GM18870 (cell line): ENCODE results near the gene KIT.

ENCODE experiments used
- ATAC-seq: cut with Tn5 transposase; IDR thresholded peaks from one replicate; pipeline ENCODE4 v1.9.1; 2021; ENCODE audit warnings: moderate library complexity; ENCODE audit not compliant: unreplicated experiment

The KIT gene

DNA sequence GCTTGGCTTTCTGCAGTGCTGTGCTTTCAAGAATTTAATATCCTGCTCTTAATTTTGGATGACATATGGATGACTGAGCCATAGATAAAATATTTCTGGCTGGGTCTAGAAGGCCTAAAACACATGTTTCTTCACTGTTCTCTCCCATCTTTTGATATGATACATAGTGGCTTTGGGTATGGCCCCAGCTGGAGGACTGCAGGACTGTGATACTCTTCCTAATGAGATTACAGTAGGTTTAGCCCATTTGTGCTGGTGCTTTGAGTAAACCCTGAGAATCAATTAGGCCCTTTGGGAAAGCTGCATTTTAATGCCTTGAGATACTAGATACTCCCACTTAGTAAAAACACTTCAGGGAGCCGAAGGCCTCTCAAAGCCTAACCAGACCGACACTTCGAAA, 38.0 kb downstream of the KIT start:
- no peak for ATAC-seq

DNA sequence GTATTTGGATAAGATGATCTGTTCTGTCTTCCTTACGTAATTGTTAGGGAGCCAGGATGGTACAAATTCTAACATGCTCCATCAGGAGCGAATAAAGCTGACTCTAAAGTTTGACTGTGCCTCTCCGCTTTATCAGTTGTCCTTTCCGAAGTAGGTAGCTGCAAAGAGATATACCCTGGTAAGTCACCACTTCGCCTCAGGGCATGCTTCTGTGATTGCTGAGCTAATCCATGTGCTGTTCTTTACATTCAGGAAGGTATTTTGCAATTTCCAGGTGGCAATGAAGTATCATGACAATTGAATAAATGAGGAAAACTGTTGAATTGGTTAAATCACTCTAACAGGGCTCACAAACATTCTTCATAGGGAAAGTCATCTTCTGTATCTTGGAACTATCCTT, 38.9 kb downstream of the KIT start:
- no peak for ATAC-seq

DNA sequence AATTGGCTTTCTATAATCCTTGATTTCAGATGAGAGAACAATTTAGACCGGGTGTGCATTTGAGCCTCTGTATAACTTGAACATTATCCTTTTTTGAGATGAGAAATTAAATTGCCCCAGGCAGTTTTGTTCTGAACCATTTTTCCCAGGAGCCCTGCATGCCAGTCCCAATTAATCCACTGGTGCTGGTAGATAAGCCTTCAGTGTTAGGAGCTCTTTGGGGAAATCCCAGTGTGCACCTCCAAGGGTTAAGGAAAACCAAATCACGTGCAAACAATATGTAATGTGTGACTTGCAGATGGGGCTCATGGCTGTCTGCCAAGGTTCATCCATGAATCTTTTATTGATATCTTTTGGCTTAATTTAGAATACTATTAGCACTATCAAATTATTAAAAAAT, 43.2 kb downstream of the KIT start:
- no peak for ATAC-seq

DNA sequence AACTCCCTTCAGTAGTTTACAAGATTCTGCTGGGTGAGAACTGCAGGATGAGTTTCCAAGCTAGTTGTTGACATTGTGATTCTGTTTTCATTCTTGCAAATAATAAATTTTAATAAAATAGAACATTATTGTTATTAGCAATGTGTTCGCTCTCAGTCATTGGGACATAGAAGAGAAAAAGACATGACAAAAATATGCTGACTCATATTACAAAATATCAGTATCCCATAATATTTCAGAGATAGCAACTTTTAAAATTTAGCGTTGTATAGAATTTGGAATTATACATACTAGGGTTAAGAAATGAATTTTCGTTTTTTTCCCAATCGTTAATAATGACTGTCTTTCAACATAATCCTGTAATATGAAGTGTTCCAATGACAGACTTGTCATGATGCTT, 45.4 kb downstream of the KIT start:
- ATAC-seq, result no peak

DNA sequence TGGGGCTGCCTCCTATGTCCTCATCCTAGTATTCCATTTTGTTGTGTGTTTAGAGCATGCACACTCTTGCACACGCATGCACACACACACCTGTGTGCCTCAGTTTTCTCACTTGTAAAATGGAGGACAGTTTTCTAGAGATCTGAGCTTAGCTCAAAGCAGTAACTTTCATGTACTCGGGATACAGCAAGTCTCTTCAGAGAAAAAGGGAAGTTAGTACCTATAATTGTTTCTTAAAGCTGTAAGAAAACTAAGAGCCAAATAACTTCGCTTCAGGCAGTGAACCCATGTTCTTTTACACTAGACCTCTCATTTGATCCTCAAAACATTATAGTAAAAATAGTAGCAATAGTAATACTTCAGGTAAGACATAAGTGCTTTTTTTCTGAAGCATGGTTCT, 49.6 kb downstream of the KIT start:
- no peak for ATAC-seq

DNA sequence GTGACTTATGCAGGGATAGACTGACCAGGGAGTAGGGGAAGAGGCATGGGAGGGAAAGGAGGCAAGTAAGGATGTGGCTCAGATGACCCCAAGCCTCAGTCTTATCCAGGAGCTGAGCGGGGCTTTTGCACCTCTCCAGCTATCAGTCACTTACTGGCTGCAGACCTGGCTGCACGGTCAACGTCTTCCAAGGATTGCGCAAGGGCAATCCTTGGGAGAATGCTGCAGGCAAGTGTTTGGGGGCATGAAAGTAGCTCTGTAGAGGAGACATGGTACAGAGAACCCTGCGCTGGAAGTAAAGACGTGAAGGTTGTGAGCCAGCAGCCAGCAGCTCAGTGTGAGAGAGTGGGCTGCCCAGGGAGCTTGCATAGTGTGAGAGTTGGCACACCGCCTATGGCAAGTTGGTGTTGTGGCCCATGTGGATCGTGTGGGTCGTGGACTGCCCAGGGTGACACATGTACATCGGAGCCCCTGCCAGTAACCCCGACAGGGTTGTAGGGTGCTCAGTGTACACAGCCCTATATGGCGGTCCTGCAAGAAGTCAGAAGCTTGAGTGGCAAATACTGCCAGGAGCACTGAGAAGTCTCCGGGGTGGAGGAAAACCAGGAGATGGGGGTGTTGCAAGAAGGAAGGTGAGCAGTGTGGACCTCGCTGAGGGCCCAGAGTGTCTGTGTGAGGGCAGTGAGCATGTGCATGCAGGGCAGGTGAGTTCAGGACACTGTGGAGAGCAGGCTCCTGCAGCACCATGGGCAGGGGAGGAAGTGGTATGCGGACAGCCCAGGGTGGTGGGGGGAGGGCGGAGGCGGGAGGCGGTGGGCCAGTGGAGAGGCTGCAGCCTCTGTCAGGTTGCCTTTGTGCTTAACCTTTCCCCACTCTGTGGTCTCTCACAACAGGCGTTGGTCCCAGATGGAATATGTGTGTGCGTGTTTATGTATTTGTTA, 50.9 kb downstream of the KIT start:
- no peak for ATAC-seq

DNA sequence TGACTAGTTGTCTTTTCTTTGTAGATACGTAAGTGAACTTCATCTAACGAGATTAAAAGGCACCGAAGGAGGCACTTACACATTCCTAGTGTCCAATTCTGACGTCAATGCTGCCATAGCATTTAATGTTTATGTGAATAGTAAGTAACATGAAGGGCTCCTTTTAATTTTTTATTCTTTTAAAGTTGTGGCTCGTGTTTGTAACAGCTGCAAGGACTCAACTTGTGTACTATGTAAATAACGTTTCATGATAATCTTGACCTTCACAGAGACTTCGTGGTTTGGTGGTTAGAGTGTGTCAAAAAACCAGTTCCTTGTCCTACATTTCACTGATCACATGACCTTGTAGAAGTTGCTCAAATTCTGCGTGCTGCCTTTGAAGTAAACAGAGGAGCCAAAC, 51.6 kb downstream of the KIT start:
- no peak for ATAC-seq

DNA sequence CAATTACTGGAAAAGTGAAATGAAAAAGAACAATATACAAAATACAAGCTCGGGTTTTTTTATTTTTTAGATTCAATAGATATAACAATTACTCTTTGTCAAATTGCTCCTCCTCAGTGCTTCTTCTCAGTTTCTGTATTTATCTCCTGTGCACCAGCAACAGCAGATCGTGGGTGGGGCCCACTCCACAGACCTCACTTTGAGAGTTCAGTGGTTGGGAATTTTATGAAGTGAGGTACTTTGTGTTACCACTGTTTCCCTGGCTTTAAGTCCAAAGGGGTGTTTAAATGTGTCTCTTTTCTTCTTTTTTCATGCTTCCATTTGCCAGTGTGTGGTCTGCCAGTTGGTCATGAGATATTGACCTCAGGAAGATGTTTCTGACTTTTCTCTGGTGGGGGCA, 54.4 kb downstream of the KIT start:
- no peak for ATAC-seq

DNA sequence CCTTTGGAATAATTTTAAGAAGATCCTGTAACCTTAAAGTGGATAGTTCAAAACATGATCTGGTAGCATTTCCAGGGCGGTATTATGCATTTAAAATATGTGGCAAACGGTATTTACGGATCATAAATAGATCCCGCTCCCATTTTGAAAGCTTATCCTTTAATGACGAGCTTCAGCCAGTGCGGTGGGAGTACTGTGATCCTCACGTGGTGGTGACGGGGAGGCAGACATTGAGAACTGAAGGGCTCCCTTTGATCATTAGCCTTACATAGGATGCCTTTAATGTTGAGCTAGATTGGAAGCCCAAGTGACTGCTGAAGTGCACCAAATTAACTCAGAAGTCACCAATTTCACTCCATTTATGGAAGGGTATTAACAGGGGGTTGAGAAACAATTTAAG, 56.9 kb downstream of the KIT start:
- no peak for ATAC-seq

DNA sequence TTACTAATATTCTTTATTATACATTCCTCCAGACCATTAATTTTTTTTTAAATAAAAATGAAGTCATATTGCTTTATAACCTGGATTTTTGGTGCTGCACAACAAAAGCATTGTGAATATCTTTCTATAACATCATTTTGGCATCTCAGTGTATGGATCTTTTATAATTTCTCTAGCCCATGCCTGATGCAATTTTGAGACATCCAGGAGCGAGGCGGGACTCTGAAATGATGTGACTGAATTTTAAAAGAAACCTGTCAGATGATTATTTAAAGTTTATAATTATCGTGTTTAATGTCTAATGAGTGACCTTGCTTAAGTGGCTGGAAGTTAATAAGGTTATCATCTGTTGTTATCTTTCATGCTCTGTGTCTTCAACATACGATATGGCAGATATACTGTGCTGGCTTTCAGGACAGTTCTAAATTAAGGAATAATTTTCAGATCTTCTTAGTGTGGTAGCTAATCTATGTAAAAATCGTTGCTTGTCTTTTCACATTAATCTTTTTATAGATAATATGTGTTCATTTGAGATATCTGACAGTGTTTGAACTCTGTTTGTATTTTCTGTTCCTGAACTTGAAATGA, 58.8 kb downstream of the KIT start:
- no peak for ATAC-seq

DNA sequence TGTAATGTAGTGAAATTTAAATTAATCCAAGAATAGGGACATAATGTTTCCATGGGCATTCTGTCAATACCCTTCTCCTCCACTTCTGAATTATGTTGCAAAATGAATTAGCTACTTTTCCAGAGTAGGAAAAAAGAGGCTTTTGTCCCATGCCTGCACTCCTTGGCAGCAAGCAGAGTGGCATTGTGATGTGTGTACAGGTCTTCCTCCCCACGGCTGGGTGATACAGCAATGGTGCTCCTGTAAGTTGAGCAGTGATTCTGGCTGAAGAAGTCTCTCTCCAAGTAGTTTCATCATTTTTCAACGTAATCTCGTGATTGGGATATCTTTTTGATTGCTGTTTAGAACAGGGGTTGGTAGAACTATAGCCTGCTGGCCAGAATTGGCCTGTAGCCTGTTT, 59.9 kb downstream of the KIT start:
- ATAC-seq, result no peak

DNA sequence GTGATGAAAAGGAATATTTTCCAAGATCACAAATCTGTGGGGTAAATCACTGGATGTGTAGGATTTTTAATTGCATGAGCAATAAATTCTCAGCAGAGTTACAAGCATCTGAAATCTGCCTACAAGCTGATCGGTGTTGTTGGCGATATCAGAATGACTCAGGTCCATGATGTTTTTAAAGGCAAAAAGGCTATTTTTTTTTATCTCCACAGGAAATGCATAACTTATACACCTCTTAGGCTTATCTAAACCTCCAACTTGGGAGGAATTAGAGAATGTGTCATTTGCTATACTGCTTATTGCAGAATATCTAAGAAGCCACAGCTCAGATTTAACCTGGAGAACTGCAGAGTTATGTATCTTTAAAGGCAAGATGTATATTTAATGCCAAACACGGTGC, 61.6 kb downstream of the KIT start:
- ATAC-seq, result no peak

DNA sequence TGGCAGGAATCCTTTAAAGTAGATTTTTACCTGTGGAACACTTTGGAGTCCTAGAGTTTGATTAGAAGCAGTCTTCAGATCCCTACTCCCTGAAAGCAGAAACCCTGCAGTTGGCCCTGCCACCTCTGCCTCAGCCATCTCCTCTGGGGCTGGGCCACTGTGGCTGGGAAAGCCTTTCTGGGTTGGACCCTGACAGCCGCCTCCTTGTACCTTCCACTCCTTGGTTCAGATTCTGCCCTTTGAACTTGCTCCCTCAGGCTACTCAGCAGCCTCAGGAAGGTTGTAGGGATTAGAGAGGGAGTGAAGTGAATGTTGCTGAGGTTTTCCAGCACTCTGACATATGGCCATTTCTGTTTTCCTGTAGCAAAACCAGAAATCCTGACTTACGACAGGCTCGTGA, 65.5 kb downstream of the KIT start:
- ATAC-seq, result no peak

DNA sequence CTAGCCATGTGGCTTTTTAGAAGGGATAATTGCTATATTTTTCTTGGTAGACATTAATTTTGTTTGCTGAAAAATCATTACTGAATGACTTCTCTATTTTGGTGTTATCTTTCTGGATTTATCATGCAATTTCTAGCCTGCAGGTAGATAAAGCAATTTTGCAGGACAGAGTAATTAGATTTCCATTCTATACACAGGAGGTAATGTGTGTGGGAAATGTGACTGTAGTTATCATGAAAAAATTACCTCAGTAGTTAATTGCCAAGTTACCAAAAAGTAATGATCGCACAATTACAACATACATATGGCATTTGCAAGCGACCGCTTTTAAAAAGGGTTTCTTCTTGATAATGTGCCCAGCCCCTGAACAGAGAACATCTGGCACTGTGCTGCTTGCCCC, 66.1 kb downstream of the KIT start:
- no peak for ATAC-seq

DNA sequence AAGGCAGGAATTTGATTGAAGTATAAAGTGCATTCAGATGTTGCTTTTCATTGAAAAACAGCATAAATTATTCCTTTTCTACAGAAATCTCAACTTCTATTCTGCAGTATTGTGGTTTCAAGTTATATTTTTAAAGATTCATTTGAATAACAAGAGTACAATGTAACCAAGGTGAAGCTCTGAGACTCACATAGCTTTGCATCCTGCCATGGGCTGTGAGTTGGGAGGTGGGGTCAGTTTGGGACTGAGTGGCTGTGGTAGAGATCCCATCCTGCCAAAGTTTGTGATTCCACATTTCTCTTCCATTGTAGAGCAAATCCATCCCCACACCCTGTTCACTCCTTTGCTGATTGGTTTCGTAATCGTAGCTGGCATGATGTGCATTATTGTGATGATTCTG, 69.2 kb downstream of the KIT start:
- peak; percentile 16 for ATAC-seq

DNA sequence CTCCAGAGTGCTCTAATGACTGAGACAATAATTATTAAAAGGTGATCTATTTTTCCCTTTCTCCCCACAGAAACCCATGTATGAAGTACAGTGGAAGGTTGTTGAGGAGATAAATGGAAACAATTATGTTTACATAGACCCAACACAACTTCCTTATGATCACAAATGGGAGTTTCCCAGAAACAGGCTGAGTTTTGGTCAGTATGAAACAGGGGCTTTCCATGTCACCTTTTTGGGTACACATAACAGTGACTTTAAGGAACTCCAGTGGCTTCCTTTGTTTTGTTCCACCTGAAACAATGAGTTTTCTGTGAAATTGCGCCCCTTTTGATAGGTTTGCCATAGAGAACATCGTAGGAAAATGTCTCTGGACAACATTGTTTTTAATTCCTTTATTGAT, 69.6 kb downstream of the KIT start:
- ATAC-seq, result peak; percentile 77

DNA sequence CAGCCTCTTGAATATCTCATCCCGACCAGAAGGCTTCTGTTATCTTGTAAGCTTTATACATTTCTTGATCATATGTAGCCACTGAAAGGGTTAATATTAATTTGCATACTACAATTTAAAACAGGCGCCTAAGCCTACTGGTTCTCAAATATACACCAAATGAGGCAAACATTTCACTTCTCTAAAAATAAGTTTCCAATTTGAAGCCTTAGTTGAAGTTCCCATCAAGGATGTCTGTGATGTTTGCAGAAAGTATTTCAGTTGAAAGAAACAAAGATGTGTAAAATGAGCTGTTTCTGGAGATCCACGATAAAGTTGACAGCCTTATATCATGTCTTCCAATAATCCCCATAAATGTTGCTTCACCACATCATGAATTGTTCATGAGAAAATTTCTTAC, 70.6 kb downstream of the KIT start:
- ATAC-seq, result no peak

DNA sequence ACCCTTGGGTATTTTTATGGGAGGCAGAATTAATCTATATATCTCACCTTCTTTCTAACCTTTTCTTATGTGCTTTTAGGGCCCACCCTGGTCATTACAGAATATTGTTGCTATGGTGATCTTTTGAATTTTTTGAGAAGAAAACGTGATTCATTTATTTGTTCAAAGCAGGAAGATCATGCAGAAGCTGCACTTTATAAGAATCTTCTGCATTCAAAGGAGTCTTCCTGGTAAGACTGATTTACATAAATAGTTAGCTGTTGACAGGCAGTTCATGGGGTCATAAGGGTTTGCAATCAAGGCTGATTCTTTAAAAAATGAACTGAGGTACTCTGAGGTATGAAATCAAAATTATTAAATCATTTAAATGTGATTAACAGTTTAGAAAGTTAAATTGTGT, 71.5 kb downstream of the KIT start:
- ATAC-seq, result no peak

DNA sequence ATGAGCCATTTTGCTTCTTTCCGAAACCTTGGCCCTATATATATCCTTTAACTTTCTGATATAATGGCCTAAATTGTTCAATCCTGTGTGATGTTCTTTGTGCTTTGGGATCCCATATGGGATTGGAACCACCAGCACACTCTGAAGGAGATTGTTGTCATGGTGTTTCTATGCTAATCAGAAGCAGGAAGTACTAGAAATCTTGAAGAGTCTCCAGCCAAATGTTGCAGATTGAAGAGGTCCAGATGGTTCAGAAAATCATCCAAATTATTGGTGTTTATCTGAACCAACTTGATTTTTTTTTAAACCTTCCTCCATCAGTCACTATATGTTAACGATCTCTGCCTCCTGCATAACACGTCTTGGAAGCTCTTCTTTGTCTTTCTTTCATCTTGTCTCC, 72.8 kb downstream of the KIT start:
- ATAC-seq, result no peak

DNA sequence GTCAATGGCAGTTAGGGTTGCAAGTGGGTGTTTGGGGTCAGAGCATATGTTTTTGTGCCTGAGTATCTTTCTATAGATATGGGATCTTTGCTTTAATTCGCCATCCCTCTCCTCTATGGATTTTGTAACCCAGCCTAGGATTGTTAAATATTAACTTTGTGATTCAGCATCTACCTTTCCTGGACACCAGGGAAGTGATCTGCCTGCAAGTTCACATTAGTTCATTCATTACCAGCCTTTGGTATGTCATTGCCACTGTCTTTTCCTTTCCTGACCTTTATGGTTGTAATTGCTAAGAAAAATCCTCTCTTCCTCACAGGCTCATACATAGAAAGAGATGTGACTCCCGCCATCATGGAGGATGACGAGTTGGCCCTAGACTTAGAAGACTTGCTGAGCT, 73.8 kb downstream of the KIT start:
- no peak for ATAC-seq

DNA sequence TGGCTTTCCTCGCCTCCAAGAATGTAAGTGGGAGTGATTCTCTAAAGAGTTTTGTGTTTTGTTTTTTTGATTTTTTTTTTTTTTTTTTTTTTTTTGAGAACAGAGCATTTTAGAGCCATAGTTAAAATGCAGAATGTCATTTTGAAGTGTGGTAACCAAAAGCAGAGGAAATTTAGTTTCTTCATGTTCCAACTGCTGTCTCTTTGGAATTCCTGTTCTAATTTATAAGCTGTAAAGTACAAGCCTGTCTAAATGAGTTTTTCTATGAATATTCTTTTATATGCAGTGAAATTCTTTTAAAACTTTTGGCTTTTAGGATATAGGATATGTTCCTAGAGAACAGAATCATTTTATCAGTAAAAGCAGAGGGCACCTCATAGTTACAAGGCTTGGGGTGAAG, 74.2 kb downstream of the KIT start:
- ATAC-seq, result no peak

DNA sequence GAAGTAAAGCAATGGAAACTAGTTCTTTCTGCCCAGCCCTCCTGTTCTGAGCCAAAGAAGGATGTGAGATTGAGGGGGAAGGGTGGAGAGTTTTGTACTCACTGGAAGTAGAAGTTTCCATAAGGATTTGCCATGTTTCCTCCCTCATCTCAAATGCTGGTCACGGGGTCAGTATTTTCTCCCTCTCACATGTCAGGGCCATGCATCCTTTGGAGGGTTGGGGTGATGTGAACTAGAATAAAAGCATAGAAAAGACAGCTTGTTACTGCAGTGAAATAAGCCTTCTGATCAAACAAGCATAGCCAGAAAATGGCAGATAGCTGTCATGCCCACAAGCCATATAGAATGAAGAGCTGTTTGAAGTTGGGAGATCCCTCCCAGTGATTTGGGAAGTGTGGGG, 79.7 kb downstream of the KIT start:
- no peak for ATAC-seq

DNA sequence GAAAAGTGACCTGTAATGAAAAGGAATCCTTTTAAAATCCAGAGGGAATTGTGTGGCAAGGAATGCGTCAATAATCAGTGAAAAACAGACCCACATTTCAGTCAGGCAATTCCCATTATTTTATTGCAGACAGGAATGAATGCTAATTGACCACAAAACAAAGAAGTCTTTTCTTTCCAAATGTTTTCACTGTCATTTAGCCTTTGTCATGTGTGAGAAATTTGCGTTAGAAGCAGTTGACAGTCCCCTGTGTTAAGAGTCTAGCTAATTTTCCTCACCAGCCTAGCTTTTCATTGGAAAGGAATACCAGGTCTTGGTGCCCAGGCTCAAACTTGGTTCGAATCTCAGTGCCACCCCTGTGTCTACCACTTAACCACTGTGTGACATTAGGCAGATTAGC, 83.4 kb downstream of the KIT start:
- ATAC-seq, result no peak
